Measurements from ENCODE around the gene AHCTF1.
"Not testable (repeated sequence)": the region's sequence is repeated elsewhere in the genome, so short reads cannot be mapped to it uniquely, and the experiment has no call there.

AHCTF1 gene

DNA sequence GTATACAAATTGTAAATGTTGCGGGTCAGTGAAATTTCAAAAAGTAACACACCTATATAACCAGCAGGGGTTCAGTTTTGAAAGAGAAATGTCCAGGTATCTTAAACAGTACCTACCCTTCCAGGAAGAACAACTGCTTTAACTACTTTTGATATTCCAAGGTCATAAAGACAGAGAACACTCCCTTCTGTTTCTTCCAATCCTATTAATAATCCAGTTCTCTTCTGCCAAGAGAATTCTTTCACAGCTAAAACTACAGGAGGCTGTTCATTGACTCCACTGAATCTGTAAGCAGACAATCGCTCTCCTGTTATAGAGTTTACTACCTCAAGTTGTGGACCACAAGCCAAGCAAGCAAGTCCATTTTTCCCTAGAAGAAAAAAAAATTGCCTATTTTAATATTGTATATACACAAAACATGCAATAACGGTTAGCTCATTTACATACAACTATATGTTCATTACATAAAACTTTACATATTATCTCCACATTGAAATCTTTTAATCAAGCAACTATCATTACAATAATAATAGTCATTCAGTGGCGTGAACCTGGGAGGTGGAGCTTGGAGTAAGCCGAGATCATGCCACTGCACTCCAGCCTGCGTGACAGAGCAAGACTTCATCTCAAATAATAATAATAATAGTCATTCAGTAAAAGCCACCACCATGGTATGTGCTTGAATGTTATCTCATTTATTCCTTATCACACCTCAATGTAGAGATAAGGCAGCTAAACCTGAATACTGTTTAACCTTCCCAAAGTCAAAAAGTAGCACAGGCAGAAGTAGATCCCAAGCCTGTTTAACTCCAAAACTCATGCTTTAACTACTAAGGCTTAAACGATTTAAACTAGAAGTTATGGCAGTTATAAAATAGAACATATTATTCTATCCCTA, 15.5 kb downstream of the AHCTF1 start:
- DNase-seq (ENCODE audit: low read depth): not testable (repeated sequence)

DNA sequence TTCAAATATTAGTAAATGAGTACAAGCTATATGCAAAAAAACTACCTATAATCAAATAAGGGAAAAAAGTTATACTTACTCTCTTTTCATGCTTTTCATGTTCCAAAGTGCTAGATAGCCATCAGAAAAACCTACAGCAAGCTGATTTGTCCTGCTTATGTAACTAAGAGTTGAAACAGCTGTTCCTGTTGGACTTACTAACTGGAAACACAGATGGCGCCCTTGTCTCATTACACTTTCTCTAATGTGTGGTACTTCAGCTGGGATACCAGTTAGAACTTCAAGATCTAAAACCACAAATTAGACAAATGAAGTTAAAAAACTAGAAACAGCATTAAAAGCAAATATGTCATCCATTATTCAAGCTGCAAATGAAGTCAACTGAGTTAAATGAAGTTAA, 24.3 kb downstream of the AHCTF1 start:
- no peak for DNase-seq (ENCODE audit: low read depth)

DNA sequence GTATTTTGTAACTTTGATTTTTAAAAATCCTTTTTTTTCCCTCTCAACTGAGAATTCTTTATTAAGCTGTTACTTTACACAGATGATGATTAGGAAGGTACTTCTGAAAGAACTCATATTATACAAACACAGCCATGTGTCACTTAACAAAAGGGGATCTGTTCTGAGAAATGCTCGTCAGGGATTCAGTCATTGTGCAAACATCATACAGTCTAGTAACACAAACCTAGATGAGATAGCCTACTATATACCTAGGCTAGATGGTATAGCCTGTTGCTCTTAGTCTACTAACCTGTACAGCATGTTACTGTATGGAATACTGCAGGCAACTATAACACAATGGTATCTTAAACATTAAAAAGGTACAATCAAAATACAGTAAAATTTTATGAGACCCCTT, 24.9 kb downstream of the AHCTF1 start:
- DNase-seq (ENCODE audit: low read depth): no peak

DNA sequence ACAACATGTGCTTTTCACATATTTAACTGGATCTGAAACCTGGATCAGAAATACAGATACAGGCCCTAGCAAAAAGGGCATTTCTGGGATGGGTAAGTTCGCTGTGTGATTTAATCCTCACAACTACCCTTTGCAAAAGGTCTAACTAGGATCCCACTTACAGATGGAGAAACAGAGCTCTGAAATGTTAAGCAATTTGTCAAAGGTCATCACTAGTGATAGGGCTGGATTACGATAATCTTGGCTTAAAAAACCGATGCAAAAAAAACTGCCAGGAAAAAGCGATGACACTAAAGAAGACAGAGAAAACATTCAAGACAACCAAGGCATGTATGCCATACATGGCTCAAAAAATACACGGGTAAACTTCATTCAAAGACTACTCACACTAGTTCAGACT, 29.9 kb downstream of the AHCTF1 start:
- DNase-seq (ENCODE audit: low read depth): no peak

GRCh38 chr1:246897302-246897701, 34.4 kb downstream of the AHCTF1 start:
- no peak for DNase-seq (ENCODE audit: low read depth)

GRCh38 chr1:246893191-246893939, 38.4 kb downstream of the AHCTF1 start:
- DNase-seq (ENCODE audit: low read depth): no peak

- no peak for DNase-seq (ENCODE audit: low read depth)
Observed at GRCh38 chr1:246891105-246891504, 40.6 kb downstream of the AHCTF1 start.

GRCh38 chr1:246888522-246888921, 43.2 kb downstream of the AHCTF1 start:
- DNase-seq (ENCODE audit: low read depth): no peak

- DNase-seq (ENCODE audit: low read depth): not testable (repeated sequence)
Observed at GRCh38 chr1:246885389-246885788, 46.4 kb downstream of the AHCTF1 start.

GRCh38 chr1:246878551-246878950, 53.2 kb downstream of the AHCTF1 start:
- no peak for DNase-seq (ENCODE audit: low read depth)

GRCh38 chr1:246876431-246876830, 55.3 kb downstream of the AHCTF1 start:
- no peak for DNase-seq (ENCODE audit: low read depth)

GRCh38 chr1:246875041-246876026, 56.4 kb downstream of the AHCTF1 start:
- no peak for DNase-seq (ENCODE audit: low read depth)

DNA sequence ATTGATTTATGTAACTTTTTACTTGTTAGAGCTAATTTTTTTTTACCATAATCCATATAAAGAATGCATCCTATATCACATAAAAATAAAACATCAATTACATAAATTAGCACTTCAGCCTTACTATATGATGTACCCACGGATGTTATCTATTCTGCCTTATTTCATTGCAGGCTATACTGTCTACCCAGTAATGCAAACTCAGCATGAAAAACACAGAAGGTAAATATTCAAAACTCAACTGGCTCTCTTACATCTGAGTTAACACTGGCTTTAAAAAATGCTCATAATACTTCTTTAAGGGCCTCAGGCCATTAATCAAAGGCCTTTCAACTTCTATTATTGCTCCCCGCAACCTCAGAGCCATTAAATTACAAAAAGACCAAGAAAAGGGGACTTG, 65.8 kb downstream of the AHCTF1 start:
- no peak for DNase-seq (ENCODE audit: low read depth)

GRCh38 chr1:246863791-246864190, 68.0 kb downstream of the AHCTF1 start:
- not testable (repeated sequence) for DNase-seq (ENCODE audit: low read depth)

DNA sequence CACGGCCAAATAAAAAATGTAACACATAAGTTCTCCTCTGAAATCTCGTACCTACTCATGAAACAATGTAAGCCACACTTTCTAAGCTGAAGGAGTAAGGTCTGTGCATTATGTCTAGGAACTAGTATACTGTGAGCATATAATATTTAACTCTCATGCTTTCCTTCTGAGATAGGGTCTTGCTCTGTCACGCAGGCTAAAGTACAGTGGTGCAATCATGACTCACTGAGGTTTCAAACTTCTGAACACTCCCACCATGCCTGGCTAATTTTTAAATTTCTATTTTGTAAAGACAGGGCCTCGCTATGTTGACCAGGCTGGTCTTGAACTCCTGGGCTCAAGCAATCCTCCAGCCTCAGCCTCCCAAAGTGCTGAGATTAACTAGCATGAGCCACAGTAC, 71.3 kb downstream of the AHCTF1 start:
- DNase-seq (ENCODE audit: low read depth): no peak

- no peak for DNase-seq (ENCODE audit: low read depth)
Observed at GRCh38 chr1:246856371-246856770, 75.4 kb downstream of the AHCTF1 start.

- DNase-seq (ENCODE audit: low read depth): not testable (repeated sequence)
Observed at GRCh38 chr1:246850640-246851039, 81.1 kb downstream of the AHCTF1 start.

DNA sequence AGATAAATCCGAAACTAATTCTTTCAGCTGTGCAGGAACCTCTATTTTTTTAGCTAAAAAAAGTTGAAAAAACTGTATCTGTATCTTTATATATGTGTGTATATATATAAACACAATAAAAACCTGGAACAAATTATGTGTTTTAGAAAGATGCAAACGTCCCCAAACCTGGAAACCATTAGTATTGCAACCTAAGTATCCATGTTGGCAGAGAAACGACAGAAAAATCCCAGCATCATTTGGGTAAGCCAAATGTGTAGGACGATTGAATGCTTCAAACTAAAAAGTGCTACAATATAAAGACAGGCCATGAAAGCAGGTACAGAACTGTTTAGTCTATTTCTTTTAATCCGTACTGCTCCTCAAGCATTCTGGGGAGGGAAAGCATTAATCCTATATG, 87.9 kb downstream of the AHCTF1 start:
- DNase-seq (ENCODE audit: low read depth): no peak

DNA sequence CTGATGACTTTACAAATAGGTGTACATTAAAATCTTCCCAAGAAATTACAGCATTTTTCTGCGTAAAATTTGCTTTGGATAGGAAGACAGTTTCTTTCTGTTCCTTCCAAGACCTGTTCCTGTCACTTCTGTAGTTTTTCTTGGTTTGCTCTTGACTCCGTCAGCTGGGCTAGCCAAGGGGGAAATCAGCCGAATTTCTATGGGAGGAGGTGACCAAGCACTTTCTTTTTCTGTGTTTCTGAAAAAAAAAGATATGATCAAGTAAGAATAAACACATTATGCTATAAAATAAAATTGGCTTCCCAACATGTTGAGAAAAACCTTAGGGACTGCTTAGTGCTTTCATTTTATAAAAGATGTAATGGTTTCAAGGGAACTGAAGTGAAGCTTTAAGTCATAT, 91.0 kb downstream of the AHCTF1 start:
- DNase-seq (ENCODE audit: low read depth): not testable (repeated sequence)

DNA sequence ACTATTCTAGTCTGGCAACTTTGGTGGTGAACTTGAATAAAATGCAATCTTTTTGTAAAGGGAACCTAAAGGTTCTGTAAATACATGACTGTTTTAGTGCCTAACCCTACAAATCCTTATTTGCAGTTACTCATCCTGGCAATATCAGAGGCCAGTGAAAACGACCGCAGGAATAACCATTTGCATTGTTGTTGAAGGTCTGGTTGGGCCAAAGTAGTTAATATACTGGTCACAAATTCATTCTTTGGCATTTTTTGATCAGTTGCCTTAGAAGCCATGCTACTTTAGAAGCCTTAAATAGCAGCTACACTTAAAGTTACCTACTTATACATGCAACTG, 93.7 kb downstream of the AHCTF1 start:
- DNase-seq (ENCODE audit: low read depth): no peak

- no peak for DNase-seq (ENCODE audit: low read depth)
Observed at GRCh38 chr1:246837418-246838117, 94.2 kb downstream of the AHCTF1 start.
